B cell (primary cell): ENCODE measurements around the gene PC. TPM values are rescaled to one million over a fixed set of nuclear protein-coding genes. Genes with fewer than 3 reads are reported as not detected.

ENCODE experiments used
- ATAC-seq: fragments of 200-7000 bp; cut with Tn5 transposase; one replicate; pipeline ENCODE4 v1.10.0; 2021; ENCODE audit warnings: low read depth, mild to moderate bottlenecking, moderate number of reproducible peaks, moderate library complexity
- CTCF ChIA-PET: fragments of 350-600 bp; sonication (Branson Sonifier 250); formaldehyde crosslinking; loops from one replicate; lab custom pipeline; 2021; ENCODE audit warnings: antibody characterized with exemption, inconsistent platforms; lab: Charles Lee
- POLR2A ChIA-PET: fragments of 350-600 bp; sonication (Branson Sonifier 250); formaldehyde crosslinking; loops from one replicate; lab custom pipeline; 2021; ENCODE audit warnings: antibody characterized with exemption; lab: Charles Lee
- DNase-seq: peaks from one replicate; pipeline ENCODE4 v3.0.0; 2013
- H2AFZ ChIP-seq: 2 replicates; pipeline ENCODE4 v1.6.1; 2012; ENCODE audit warnings: mild to moderate bottlenecking, low read depth, low read length; ENCODE audit not compliant: insufficient read depth, poor library complexity, severe bottlenecking
- H3K27ac ChIP-seq, 2 donors: 1 replicate in 1 of 2; 2 replicates in 1 of 2; pipeline ENCODE4 v1.5.1; 2012 to 2013; ENCODE audit warnings: low read length in 2 of 2, mild to moderate bottlenecking in 2 of 2, moderate library complexity in 1 of 2
- H3K27me3 ChIP-seq, 4 experiments: fragments of 200-600 bp in 1 of 4; sonication (generic) in 1 of 4; replicated peaks in 1 of 4; 1 replicate in 2 of 4; 2 replicates in 2 of 4; pipeline versions ENCODE4 v1.6.1 to v1.7.0; 2013 to 2016; ENCODE audit warnings: low read length in 3 of 4, mild to moderate bottlenecking in 2 of 4, mixed read lengths in 1 of 4, moderate library complexity in 1 of 4; ENCODE audit not compliant: insufficient read depth in 4 of 4, control insufficient read depth in 3 of 4; ENCODE audit errors: control extremely low read depth in 1 of 4
- H3K36me3 ChIP-seq, 2 experiments: replicated peaks in 1 of 2; 1 replicate in 1 of 2; 2 replicates in 1 of 2; pipeline versions ENCODE4 v1.6.1 to v1.7.1; 2013; ENCODE audit warnings: low read length in 1 of 2; ENCODE audit not compliant: insufficient read depth in 2 of 2, control insufficient read depth in 1 of 2; ENCODE audit errors: control extremely low read depth in 1 of 2, extremely low read depth in 1 of 2
- H3K4me1 ChIP-seq, 2 donors: fragments of 200-600 bp in 1 of 2; sonication (generic) in 1 of 2; 1 replicate in 1 of 2; 2 replicates in 1 of 2; pipeline versions ENCODE4 v1.5.1 to v1.6.1; 2013 to 2017; ENCODE audit warnings: low read length in 2 of 2; ENCODE audit not compliant: control insufficient read depth in 2 of 2, insufficient read depth in 2 of 2
- H3K4me2 ChIP-seq: replicated peaks from 2 replicates; pipeline ENCODE3; 2012; ENCODE audit warnings: mild to moderate bottlenecking, low read depth, low read length; ENCODE audit not compliant: poor library complexity, severe bottlenecking
- H3K4me3 ChIP-seq, 5 experiments: fragments of 200-600 bp in 1 of 5; sonication (generic) in 1 of 5; 1 replicate in 3 of 5; 2 replicates in 2 of 5; pipeline versions ENCODE4 v1.5.1 to v1.7.0; 2011 to 2016; ENCODE audit warnings: low read length in 4 of 5, mild to moderate bottlenecking in 4 of 5, low read depth in 2 of 5, control low read depth in 1 of 5, moderate library complexity in 1 of 5; ENCODE audit not compliant: insufficient read depth in 1 of 5; ENCODE audit errors: control extremely low read depth in 1 of 5, extremely low read depth in 1 of 5
- H3K79me2 ChIP-seq: fragments of 200-600 bp; sonication (generic); one replicate; pipeline ENCODE4 v1.6.0; 2016; ENCODE audit warnings: low read length; ENCODE audit not compliant: control insufficient read depth, insufficient read depth
- H3K9ac ChIP-seq: fragments of 200-600 bp; sonication (generic); 2 replicates; pipeline ENCODE4 v1.6.1; 2017; ENCODE audit warnings: mild to moderate bottlenecking, low read length, moderate library complexity
- H3K9me3 ChIP-seq, 3 donors: one replicate each; pipeline versions ENCODE4 v1.6.1 to v1.7.1; 2013; ENCODE audit warnings: low read length in 2 of 3; ENCODE audit not compliant: control insufficient read depth in 2 of 3, insufficient read depth in 1 of 3; ENCODE audit errors: control extremely low read depth in 1 of 3
- H4K20me1 ChIP-seq: 2 replicates; pipeline ENCODE4 v1.6.0; 2012; ENCODE audit warnings: mild to moderate bottlenecking, low read length; ENCODE audit not compliant: insufficient read depth, control insufficient read depth, poor library complexity, severe bottlenecking
- H3K27ac Mint-ChIP-seq: one replicate; pipeline ENCODE4 v1.8.0; 2021; ENCODE audit warnings: mixed read lengths
- H3K27me3 Mint-ChIP-seq: one replicate; pipeline ENCODE4 v1.8.0; 2021; ENCODE audit warnings: mixed read lengths
- H3K4me1 Mint-ChIP-seq: one replicate; pipeline ENCODE4 v1.8.0; 2021; ENCODE audit warnings: mixed read lengths
- H3K4me3 Mint-ChIP-seq: one replicate; pipeline ENCODE4 v1.8.0; 2021; ENCODE audit warnings: mixed read lengths
- H3K9me3 Mint-ChIP-seq: one replicate; pipeline ENCODE4 v1.8.0; 2022; ENCODE audit warnings: mixed read lengths; ENCODE audit not compliant: insufficient read depth
- CTCF ChIP-seq: fragments of 200-600 bp; IDR thresholded peaks from one replicate; pipeline ENCODE4 v1.8.0; 2022; ENCODE audit warnings: antibody characterized with exemption, mild to moderate bottlenecking
- EZH2 ChIP-seq: IDR thresholded peaks from 2 replicates; pipeline ENCODE4 v1.6.1; 2012; ENCODE audit warnings: borderline replicate concordance, low read depth, mild to moderate bottlenecking, moderate library complexity, low read length; ENCODE audit not compliant: insufficient read depth, poor library complexity, severe bottlenecking
- WGBS: methylation state at CpG from one replicate; pipeline ENCODE4 v1.1.5; 2013; ENCODE audit warnings: missing lambda C conversion rate; ENCODE audit not compliant: insufficient coverage; 5-methylcytosine and 5-hydroxymethylcytosine counted together
- intact Hi-C: fragments of 100-400 bp; cut with micrococcal nuclease; formaldehyde crosslinking; loops from one replicate; pipeline ENCODE4 v1.10.0; 2022
- polyA plus RNA-seq: library from polyadenylated mRNA; depleted of rRNA; stranded (reverse); fragments of >200 nt; gene quantifications from 2 replicates; pipeline ENCODE4 v1.2.3, GENCODE V29; 2012
- total RNA-seq, 2 donors: library from RNA; stranded (reverse); fragments of 120-200 nt in 1 of 2; gene quantifications; 1 replicate in 1 of 2; 2 replicates in 1 of 2; pipeline versions ENCODE4 v1.2.3 to v1.2.4, GENCODE V29; 2013 to 2022

The PC gene
- total and polyA plus RNA-seq, 2 donors (not counting 1 experiment from before 2014, with no cell fraction given) = 1.5 to 4.4 TPM

DNA sequence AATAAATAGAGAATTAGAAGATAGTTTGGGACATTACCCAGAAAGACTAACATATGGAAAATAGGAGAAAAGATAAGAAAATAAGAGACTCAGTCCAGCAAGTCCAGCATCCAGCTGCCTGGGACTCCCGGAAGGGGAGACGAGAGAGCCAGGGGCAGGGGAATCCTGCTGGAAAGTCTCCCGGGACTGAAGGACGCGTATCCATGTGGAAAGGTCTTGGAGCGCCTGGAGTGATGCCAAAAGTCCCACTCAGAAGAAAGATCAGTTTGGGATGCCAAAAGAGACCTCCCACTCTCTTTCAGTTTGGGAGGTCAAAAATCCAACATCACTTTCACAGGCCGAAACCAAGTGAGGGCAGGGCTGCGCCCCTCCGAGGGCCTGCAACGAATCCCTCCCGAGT, 70.7 kb downstream of the PC start:
- no peaks in the 10 kb centered on the region for H3K9me3 Mint-ChIP-seq
- 92% methylated on average over 11 of the region's 11 CpGs for WGBS
- ATAC-seq (no peak), DNase-seq (no peak)
- no peaks in the 10 kb centered on the region for H3K79me2 ChIP-seq
- H2AFZ ChIP-seq = no peak overlapping the region
- TF ChIP-seq CTCF (no peak), EZH2 (no peak)
- H3K4me2 ChIP-seq = no peak overlapping the region
- no peaks in the 10 kb centered on the region for H3K36me3 ChIP-seq
- ChIA-PET CTCF (interaction anchor here (0.6 to 3.0 kb wide), 4 partner anchors 45 to 318 kb away, joined by 3 to 10 read pairs (median 4); no protein-coding TSS in a partner anchor), POLR2A (no interaction called here)
- H4K20me1 ChIP-seq = no peaks in the 10 kb centered on the region
- intact Hi-C loops = no loop called here
- no peak overlapping the region for H3K4me3 Mint-ChIP-seq
- peaks cover 9% of the 10 kb centered on the region for H3K27me3 Mint-ChIP-seq
- no peaks in the 10 kb centered on the region for H3K4me1 Mint-ChIP-seq
- no peak overlapping the region for H3K4me3 ChIP-seq
- no peaks in the 10 kb centered on the region for H3K9me3 ChIP-seq
- H3K9ac ChIP-seq = no peak overlapping the region
- H3K27me3 ChIP-seq = peaks cover 0 to under 1% (median 0%) of the 10 kb centered on the region in 4 experiments
- H3K27ac Mint-ChIP-seq = no peak overlapping the region
- H3K4me1 ChIP-seq = no peaks in the 10 kb centered on the region
- H3K27ac ChIP-seq = no peak overlapping the region

DNA sequence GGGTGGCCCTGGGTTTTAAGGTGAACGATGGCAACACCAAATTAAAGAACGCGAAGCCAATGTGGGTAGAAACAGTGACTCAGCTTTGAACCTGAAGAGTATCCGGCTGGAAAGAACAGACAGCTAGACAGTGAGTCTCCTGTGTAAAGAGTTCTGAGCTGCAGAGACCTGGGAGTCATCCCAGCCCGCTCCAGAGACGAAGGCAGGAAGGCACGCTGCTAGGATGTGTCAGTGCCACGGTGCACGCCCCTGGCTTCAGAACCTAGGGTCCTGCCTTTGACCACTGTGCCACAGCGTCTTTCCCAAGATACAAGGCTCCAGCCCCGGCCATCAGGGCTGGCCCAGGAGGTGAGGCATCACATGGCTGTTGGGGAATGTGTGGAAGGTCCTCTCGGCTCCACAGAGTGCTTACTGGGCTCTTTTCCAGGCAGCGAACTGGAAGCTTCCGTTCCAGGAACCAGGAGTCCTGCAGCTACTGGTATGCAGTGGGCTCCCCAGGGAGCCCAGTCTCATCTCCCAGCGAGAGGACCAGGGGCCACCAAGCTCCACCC, 71.4 kb downstream of the PC start:
- Histone ChIP-seq H3K27me3 (peaks cover 0 to 2% (median 0%) of the 10 kb centered on the region in 4 experiments), H4K20me1 (no peaks in the 10 kb centered on the region), H3K4me3 (no peak overlapping the region), H3K4me1 (no peaks in the 10 kb centered on the region), H3K9ac (no peak overlapping the region), H3K4me2 (no peak overlapping the region), H3K79me2 (no peaks in the 10 kb centered on the region), H3K27ac (no peak overlapping the region), H3K36me3 (no peaks in the 10 kb centered on the region), H3K9me3 (no peaks in the 10 kb centered on the region), H2AFZ (no peak overlapping the region)
- ATAC-seq (no peak), DNase-seq (no peak)
- ChIA-PET POLR2A (no interaction called here), CTCF (interaction anchor here (0.6 to 3.0 kb wide), 5 partner anchors 45 to 383 kb away, joined by 3 to 10 read pairs (median 3); no protein-coding TSS in a partner anchor)
- H3K27me3 Mint-ChIP-seq = peaks cover 8% of the 10 kb centered on the region
- no peak overlapping the region for H3K27ac Mint-ChIP-seq
- WGBS = 88% methylated on average over 15 of the region's 15 CpGs
- H3K9me3 Mint-ChIP-seq = no peaks in the 10 kb centered on the region
- H3K4me1 Mint-ChIP-seq = no peaks in the 10 kb centered on the region
- TF ChIP-seq EZH2 (no peak), CTCF (no peak)
- intact Hi-C loops = no loop called here
- H3K4me3 Mint-ChIP-seq = no peak overlapping the region
